Neural cell (in vitro differentiated cells): ENCODE results near the gene SPATA3. TPM values are rescaled to one million over a fixed set of nuclear protein-coding genes. Genes with fewer than 3 reads are reported as not detected.

Source experiments
- H2AFZ ChIP-seq: fragments of 200-600, 300-800 bp; sonication (generic), shearing (Covaris generic); 2 replicates; pipeline ENCODE4 v1.6.0; 2014; ENCODE audit warnings: low read depth, mild to moderate bottlenecking, antibody characterized with exemption, low read length, moderate library complexity
- H3F3A ChIP-seq: fragments of 200-600 bp; shearing (Covaris generic); 2 replicates; pipeline ENCODE4 v1.6.1; 2016; ENCODE audit warnings: mild to moderate bottlenecking, moderate library complexity, mixed read lengths, antibody characterized with exemption, low read length; ENCODE audit not compliant: insufficient read depth, poor library complexity, severe bottlenecking
- H3K27ac ChIP-seq: fragments of 200-600, 300-800 bp; sonication (generic), shearing (Covaris generic); 2 replicates; pipeline ENCODE4 v1.5.1; 2014; ENCODE audit warnings: mild to moderate bottlenecking, low read length, moderate library complexity
- H3K27me3 ChIP-seq: fragments of 300-800, 200-600 bp; sonication (generic), shearing (Covaris generic); 2 replicates; pipeline ENCODE4 v1.6.0; 2014; ENCODE audit warnings: mild to moderate bottlenecking, low read depth, low read length, moderate library complexity; ENCODE audit not compliant: insufficient read depth
- H3K36me3 ChIP-seq: fragments of 300-800, 200-600 bp; sonication (generic), shearing (Covaris generic); 2 replicates; pipeline ENCODE4 v1.5.1; 2014; ENCODE audit warnings: mild to moderate bottlenecking, antibody characterized with exemption, low read length, moderate library complexity; ENCODE audit not compliant: insufficient read depth
- H3K4me2 ChIP-seq: fragments of 300-800, 200-600 bp; sonication (generic), shearing (Covaris generic); 2 replicates; pipeline ENCODE4 v1.6.0; 2014; ENCODE audit warnings: mild to moderate bottlenecking, low read length
- H3K4me3 ChIP-seq: fragments of 300-800, 200-600 bp; sonication (generic), shearing (Covaris generic); 2 replicates; pipeline ENCODE4 v1.5.1; 2014; ENCODE audit warnings: mild to moderate bottlenecking, low read length, moderate library complexity
- H3K79me2 ChIP-seq: fragments of 200-600 bp; shearing (Covaris generic); replicated peaks from 2 replicates; pipeline ENCODE4 v1.6.0; 2014; ENCODE audit warnings: mild to moderate bottlenecking, low read length, moderate library complexity; ENCODE audit not compliant: insufficient read depth
- H3K9ac ChIP-seq: fragments of 300-800, 200-600 bp; sonication (generic), shearing (Covaris generic); 2 replicates; pipeline ENCODE4 v1.6.1; 2016; ENCODE audit warnings: mild to moderate bottlenecking, low read length, mixed read lengths
- H3K9me2 ChIP-seq: fragments of 200-600 bp; shearing (Covaris generic); 2 replicates; pipeline ENCODE4 v1.6.1; 2016; ENCODE audit warnings: mild to moderate bottlenecking, low read length, mixed read lengths; ENCODE audit not compliant: insufficient read depth
- H3K9me3 ChIP-seq: fragments of 200-600, 300-800 bp; sonication (generic), shearing (Covaris generic); 2 replicates; pipeline ENCODE4 v1.6.1; 2016; ENCODE audit warnings: mild to moderate bottlenecking, mixed run types, low read length, moderate library complexity, mixed read lengths
- H4K20me1 ChIP-seq: fragments of 200-600 bp; shearing (Covaris generic); 2 replicates; pipeline ENCODE4 v1.6.1; 2016; ENCODE audit warnings: mild to moderate bottlenecking, mixed run types; ENCODE audit not compliant: insufficient read depth
- CTCF ChIP-seq: fragments of 450-650 bp; IDR thresholded peaks from 2 replicates; pipeline ENCODE4 v1.5.1; 2014; ENCODE audit warnings: antibody characterized with exemption, mild to moderate bottlenecking, moderate library complexity; ENCODE audit not compliant: poor library complexity, severe bottlenecking
- EP300 ChIP-seq: fragments of 450-650 bp; conservative IDR thresholded peaks from 2 replicates; pipeline ENCODE4 v1.6.1; 2014; ENCODE audit warnings: antibody characterized with exemption, mild to moderate bottlenecking, moderate library complexity; ENCODE audit not compliant: poor library complexity, severe bottlenecking
- EZH2 ChIP-seq: fragments of 200-600, 300-800 bp; shearing (Covaris generic), sonication (generic); IDR thresholded peaks from 2 replicates; pipeline ENCODE4 v1.6.1; 2014; ENCODE audit warnings: antibody characterized with exemption, low read length, borderline replicate concordance, mild to moderate bottlenecking; ENCODE audit not compliant: insufficient read depth, poor library complexity, severe bottlenecking
- MXI1 ChIP-seq: fragments of 450-650 bp; conservative IDR thresholded peaks from 2 replicates; pipeline ENCODE4 v1.6.1; 2014; ENCODE audit warnings: antibody characterized with exemption, mild to moderate bottlenecking; ENCODE audit not compliant: poor library complexity, severe bottlenecking
- POLR2AphosphoS5 ChIP-seq: IDR thresholded peaks from 2 replicates; pipeline ENCODE4 v1.6.1; 2012
- RAD21 ChIP-seq: fragments of 450-650 bp; conservative IDR thresholded peaks from 2 replicates; pipeline ENCODE4 v1.6.1; 2014; ENCODE audit warnings: antibody characterized with exemption, mild to moderate bottlenecking, moderate library complexity
- REST ChIP-seq: IDR thresholded peaks from 2 replicates; pipeline ENCODE4 v1.6.1; 2012; ENCODE audit warnings: borderline replicate concordance
- SMC3 ChIP-seq: fragments of 450-650 bp; conservative IDR thresholded peaks from 2 replicates; pipeline ENCODE4 v1.6.1; 2014; ENCODE audit warnings: antibody characterized with exemption, mild to moderate bottlenecking, moderate library complexity; ENCODE audit not compliant: poor library complexity
- TAF1 ChIP-seq: IDR thresholded peaks from 2 replicates; pipeline ENCODE4 v1.6.1; 2012; ENCODE audit warnings: low read depth
- polyA plus RNA-seq: library from polyadenylated mRNA; depleted of rRNA; stranded (reverse); fragments of >200 nt; gene quantifications from 2 replicates; pipeline ENCODE4 v1.2.3, GENCODE V29; 2014

The SPATA3 gene
- polyA plus RNA-seq, 1 donor from 2014 or later = not detected

GRCh38 chr2:230999477-230999876 lies 3.6 kb downstream of the SPATA3 start:
- Histone ChIP-seq H3K9ac (no peak overlapping the region), H4K20me1 (no peaks in the 10 kb centered on the region), H3K27me3 (no peaks in the 10 kb centered on the region), H3K4me2 (no peak overlapping the region), H3K36me3 (no peaks in the 10 kb centered on the region), H3K27ac (no peak overlapping the region), H3K9me2 (no peaks in the 10 kb centered on the region), H3F3A (no peaks in the 10 kb centered on the region), H2AFZ (no peak overlapping the region), H3K4me3 (no peak overlapping the region), H3K79me2 (no peaks in the 10 kb centered on the region), H3K9me3 (no peaks in the 10 kb centered on the region)
- no peak for TF ChIP-seq POLR2AphosphoS5
- TF ChIP-seq RAD21 = no peak
- no peak for TF ChIP-seq TAF1
- no peak for TF ChIP-seq REST
- no peak for TF ChIP-seq SMC3
- no peak for TF ChIP-seq CTCF
- no peak for TF ChIP-seq MXI1
- no peak for TF ChIP-seq EP300
- no peak for TF ChIP-seq EZH2

GRCh38 chr2:231000211-231000904 lies 4.4 kb downstream of the SPATA3 start:
- no peak overlapping the region for H3K9ac ChIP-seq
- no peak overlapping the region for H3K27ac ChIP-seq
- no peak overlapping the region for H2AFZ ChIP-seq
- H3K36me3 ChIP-seq = no peaks in the 10 kb centered on the region
- H3K4me2 ChIP-seq = no peak overlapping the region
- H4K20me1 ChIP-seq = no peaks in the 10 kb centered on the region
- H3F3A ChIP-seq = no peaks in the 10 kb centered on the region
- no peak overlapping the region for H3K4me3 ChIP-seq
- no peaks in the 10 kb centered on the region for H3K9me3 ChIP-seq
- no peaks in the 10 kb centered on the region for H3K27me3 ChIP-seq
- TF ChIP-seq SMC3 (no peak), CTCF (no peak), REST (no peak), TAF1 (no peak), POLR2AphosphoS5 (no peak), MXI1 (no peak)
- H3K9me2 ChIP-seq = no peaks in the 10 kb centered on the region
- H3K79me2 ChIP-seq = no peaks in the 10 kb centered on the region
